Endothelial cell of umbilical vein (primary cell): Measurements from ENCODE around the gene NQO1. TPM values are rescaled to one million over a fixed set of nuclear protein-coding genes. Genes with fewer than 3 reads are reported as not detected.

Experiments used
- BruUV-seq: library from RNA; stranded (reverse); fragments of 400-500 nt; replicated peaks from 2 replicates; lab custom pipeline; 2021; lab: Mats Ljungman, UMichigan
- CTCF ChIA-PET: fragments of 300-600, 350-600 bp; sonication (Branson Sonifier 250); formaldehyde crosslinking; loops from one replicate; lab custom pipeline; 2021; ENCODE audit warnings: antibody characterized with exemption, inconsistent platforms; lab: Charles Lee
- POLR2A ChIA-PET: fragments of 300-600, 350-600 bp; sonication (Branson Sonifier 250); formaldehyde crosslinking; loops from one replicate; lab custom pipeline; 2021; ENCODE audit warnings: antibody characterized with exemption, inconsistent platforms; lab: Charles Lee
- DNase-seq: peaks from one replicate; pipeline ENCODE4 v3.0.0-alpha.2; 2011; ENCODE audit warnings: low read depth, low spot score
- FAIRE-seq: peaks from 2 replicates; lab custom pipeline; 2011; peaks lifted over from hg19 to GRCh38; lab: Jason Lieb, UNC
- H2AFZ ChIP-seq: 2 replicates; pipeline ENCODE4 v1.6.0; 2012; ENCODE audit warnings: low read depth, low read length, control low read depth, inconsistent platforms
- H3K27ac ChIP-seq: 2 replicates; pipeline ENCODE4 v1.5.1; 2011; ENCODE audit warnings: low read depth, mild to moderate bottlenecking, control low read depth, low read length, moderate library complexity; ENCODE audit not compliant: insufficient read depth
- H3K27me3 ChIP-seq, 2 experiments: 2 replicates each; pipeline versions ENCODE4 v1.6.0 to v1.6.1; 2011; ENCODE audit warnings: low read length in 2 of 2, mixed read lengths in 1 of 2; ENCODE audit not compliant: control insufficient read depth in 2 of 2, insufficient read depth in 2 of 2
- H3K36me3 ChIP-seq, 2 experiments: 2 replicates in 1 of 2; 3 replicates in 1 of 2; pipeline ENCODE4 v1.5.1; 2011; ENCODE audit warnings: low read length in 2 of 2, mild to moderate bottlenecking in 1 of 2, moderate library complexity in 1 of 2; ENCODE audit not compliant: control insufficient read depth in 2 of 2, insufficient read depth in 2 of 2; ENCODE audit errors: extremely low read depth in 1 of 2
- H3K4me1 ChIP-seq: 3 replicates; pipeline ENCODE4 v1.5.1; 2011; ENCODE audit warnings: mild to moderate bottlenecking, low read length; ENCODE audit not compliant: control insufficient read depth, insufficient read depth; ENCODE audit errors: extremely low read depth
- H3K4me2 ChIP-seq: 2 replicates; pipeline ENCODE4 v1.6.1; 2011; ENCODE audit warnings: low read length, control low read depth, mixed read lengths; ENCODE audit not compliant: insufficient read depth
- H3K4me3 ChIP-seq, 3 experiments: fragments of 200-600 bp in 1 of 3; sonication (generic), shearing (Covaris generic) in 1 of 3; replicated peaks in 1 of 3; 2 replicates each; pipeline ENCODE4 v1.5.1; 2011 to 2016; ENCODE audit warnings: control low read depth in 3 of 3, low read length in 3 of 3, mild to moderate bottlenecking in 2 of 3, inconsistent platforms in 1 of 3, low read depth in 1 of 3, moderate library complexity in 1 of 3; ENCODE audit not compliant: insufficient read depth in 1 of 3
- H3K79me2 ChIP-seq: 2 replicates; pipeline ENCODE4 v1.6.0; 2012; ENCODE audit warnings: low read length, inconsistent platforms; ENCODE audit not compliant: control insufficient read depth, insufficient read depth
- H3K9ac ChIP-seq: replicated peaks from 2 replicates; pipeline ENCODE3; 2011; ENCODE audit warnings: low read length, control low read depth; ENCODE audit not compliant: insufficient read depth; ENCODE audit errors: extremely low read depth
- H3K9me1 ChIP-seq: replicated peaks from 3 replicates; pipeline ENCODE4 v1.6.0; 2011; ENCODE audit warnings: mild to moderate bottlenecking, low read length; ENCODE audit not compliant: control insufficient read depth, insufficient read depth; ENCODE audit errors: extremely low read depth
- H3K9me3 ChIP-seq: replicated peaks from 2 replicates; pipeline ENCODE4 v1.5.1; 2012; ENCODE audit warnings: low read length, inconsistent platforms; ENCODE audit not compliant: control insufficient read depth, insufficient read depth
- H4K20me1 ChIP-seq: replicated peaks from 2 replicates; pipeline ENCODE3; 2011; ENCODE audit warnings: mild to moderate bottlenecking, low read length; ENCODE audit not compliant: control insufficient read depth, insufficient read depth; ENCODE audit errors: extremely low read depth
- CTCF ChIP-seq, 2 donors: IDR thresholded peaks; 1 replicate in 1 of 2; 2 replicates in 1 of 2; pipeline ENCODE4 v1.5.1; 2011; ENCODE audit warnings: low read length in 2 of 2, mild to moderate bottlenecking in 2 of 2, moderate library complexity in 2 of 2, control low read depth in 1 of 2, inconsistent platforms in 1 of 2, low read depth in 1 of 2; ENCODE audit not compliant: insufficient read depth in 1 of 2; ENCODE audit errors: extremely low read depth in 1 of 2
- EZH2 ChIP-seq: IDR thresholded peaks from 2 replicates; pipeline ENCODE4 v1.6.1; 2012; ENCODE audit warnings: borderline replicate concordance, low read depth, mild to moderate bottlenecking, moderate library complexity, low read length, inconsistent platforms; ENCODE audit not compliant: severe bottlenecking
- FOS ChIP-seq: IDR thresholded peaks from 2 replicates; pipeline ENCODE4 v1.6.1; 2011; ENCODE audit warnings: mild to moderate bottlenecking, low read length, moderate library complexity, borderline replicate concordance; ENCODE audit not compliant: insufficient read depth
- GATA2 ChIP-seq: IDR thresholded peaks from 2 replicates; pipeline ENCODE4 v1.7.0; 2011; ENCODE audit warnings: low read depth, mild to moderate bottlenecking, moderate library complexity, mixed read lengths, low read length; ENCODE audit not compliant: insufficient read length, insufficient read depth
- JUN ChIP-seq: IDR thresholded peaks from 2 replicates; pipeline ENCODE4 v1.6.1; 2011; ENCODE audit warnings: borderline replicate concordance, low read depth; ENCODE audit not compliant: insufficient read length, insufficient read depth
- MAX ChIP-seq: IDR thresholded peaks from 2 replicates; pipeline ENCODE4 v1.6.1; 2011; ENCODE audit not compliant: insufficient read depth, insufficient read length
- MYC ChIP-seq: IDR thresholded peaks from one replicate; pipeline ENCODE4 v1.6.1; 2011; ENCODE audit warnings: mild to moderate bottlenecking, low read depth, low read length
- POLR2A ChIP-seq: IDR thresholded peaks from 2 replicates; pipeline ENCODE4 v1.6.1; 2012; ENCODE audit warnings: low read depth, mild to moderate bottlenecking, control low read depth, low read length
- POLR2AphosphoS5 ChIP-seq: IDR thresholded peaks from 2 replicates; pipeline ENCODE4 v1.6.1; 2012; ENCODE audit warnings: low read depth, mild to moderate bottlenecking, control low read depth, low read length, moderate library complexity; ENCODE audit not compliant: insufficient read depth
- dilution Hi-C: fragments of 300-500 bp; cut with MboI; formaldehyde crosslinking; loops from one replicate; pipeline ENCODE4 v1.15.0; 2019; ENCODE audit warnings: low sequenced_read_pairs; ENCODE audit not compliant: extremely low pct_ligation_motif_present
- intact Hi-C: fragments of 100-400 bp; cut with micrococcal nuclease; formaldehyde crosslinking; loops from one replicate; pipeline ENCODE4 v1.10.0; 2022
- polyA plus RNA-seq, 4 experiments: library from polyadenylated mRNA; depleted of rRNA in 3 of 4; stranded (reverse) in 3 of 4; unstranded in 1 of 4; fragments of >200 nt; gene quantifications; 2 replicates each; pipeline versions ENCODE4 v1.2.1 to v1.2.3, GENCODE V29; 2011 to 2012; ENCODE audit warnings: missing spikeins in 1 of 4
- total RNA-seq: library from RNA; stranded (reverse); gene quantifications from 2 replicates; pipeline ENCODE4 v1.2.3, GENCODE V29; 2021

Gene NQO1
- total and polyA plus RNA-seq, 2 donors (not counting 3 experiments of a cell fraction or from before 2014, with no cell fraction given) = 257 to 345 TPM

- Histone ChIP-seq H3K27me3 (no peaks in the 10 kb centered on the region), H3K4me2 (no peak overlapping the region), H3K9me1 (no peaks in the 10 kb centered on the region), H3K4me1 (peaks cover 7% of the 10 kb centered on the region), H4K20me1 (no peaks in the 10 kb centered on the region), H3K79me2 (peaks cover 10% of the 10 kb centered on the region), H3K36me3 (peaks cover 28 to 37% of the 10 kb centered on the region in 2 experiments), H2AFZ (no peak overlapping the region), H3K9me3 (no peaks in the 10 kb centered on the region), H3K4me3 (no peak overlapping the region), H3K9ac (no peak overlapping the region), H3K27ac (no peak overlapping the region)
- DNase-seq = no peak
- dilution Hi-C loops (no loop called here), intact Hi-C loops (no loop called here)
- no peak for TF ChIP-seq POLR2AphosphoS5
- TF ChIP-seq JUN = no peak
- TF ChIP-seq GATA2 = no peak
- TF ChIP-seq POLR2A = no peak
- TF ChIP-seq MAX = no peak
- no peak for TF ChIP-seq CTCF (IDR thresholded peaks at IDR 0.05; ENCODE audit: extremely low read depth in 1 of 2, insufficient read depth in 1 of 2, low read depth in 1 of 2, low read length in 2 of 2)
- no peak for TF ChIP-seq EZH2
- no peak for TF ChIP-seq FOS
- no peak for TF ChIP-seq MYC
- ChIA-PET POLR2A (no interaction called here), CTCF (interaction anchor here (1.4 kb wide), 1 partner anchor 9 kb away, joined by 8 read pairs; the partner anchor contains the start of gene NOB1)
- FAIRE-seq = no peak
- no TSS peak for BruUV-seq
Measured at GRCh38 chr16:69745232-69745612, 18.9 kb upstream of the NQO1 start.
